Measurements from ENCODE around the gene HS6ST3.

GRCh38 chr13:96646101-96646500, 556.2 kb downstream of the HS6ST3 start:
- TF ChIP-seq EZH2phosphoT487 (IDR thresholded peaks at IDR 0.05; ENCODE audit: low read depth): no peak
- TF ChIP-seq, protein P1, sequence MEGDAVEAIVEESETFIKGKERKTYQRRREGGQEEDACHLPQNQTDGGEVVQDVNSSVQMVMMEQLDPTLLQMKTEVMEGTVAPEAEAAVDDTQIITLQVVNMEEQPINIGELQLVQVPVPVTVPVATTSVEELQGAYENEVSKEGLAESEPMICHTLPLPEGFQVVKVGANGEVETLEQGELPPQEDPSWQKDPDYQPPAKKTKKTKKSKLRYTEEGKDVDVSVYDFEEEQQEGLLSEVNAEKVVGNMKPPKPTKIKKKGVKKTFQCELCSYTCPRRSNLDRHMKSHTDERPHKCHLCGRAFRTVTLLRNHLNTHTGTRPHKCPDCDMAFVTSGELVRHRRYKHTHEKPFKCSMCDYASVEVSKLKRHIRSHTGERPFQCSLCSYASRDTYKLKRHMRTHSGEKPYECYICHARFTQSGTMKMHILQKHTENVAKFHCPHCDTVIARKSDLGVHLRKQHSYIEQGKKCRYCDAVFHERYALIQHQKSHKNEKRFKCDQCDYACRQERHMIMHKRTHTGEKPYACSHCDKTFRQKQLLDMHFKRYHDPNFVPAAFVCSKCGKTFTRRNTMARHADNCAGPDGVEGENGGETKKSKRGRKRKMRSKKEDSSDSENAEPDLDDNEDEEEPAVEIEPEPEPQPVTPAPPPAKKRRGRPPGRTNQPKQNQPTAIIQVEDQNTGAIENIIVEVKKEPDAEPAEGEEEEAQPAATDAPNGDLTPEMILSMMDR (IDR thresholded peaks at IDR 0.05; ENCODE audit: low read depth, low read length): no peak

All from OCI-LY3 (cell line).